Measurements from ENCODE around the gene PSG2.
"Not testable (repeated sequence)": the region's sequence is repeated elsewhere in the genome, so short reads cannot be mapped to it uniquely, and the experiment has no call there.

Gene PSG2

DNA sequence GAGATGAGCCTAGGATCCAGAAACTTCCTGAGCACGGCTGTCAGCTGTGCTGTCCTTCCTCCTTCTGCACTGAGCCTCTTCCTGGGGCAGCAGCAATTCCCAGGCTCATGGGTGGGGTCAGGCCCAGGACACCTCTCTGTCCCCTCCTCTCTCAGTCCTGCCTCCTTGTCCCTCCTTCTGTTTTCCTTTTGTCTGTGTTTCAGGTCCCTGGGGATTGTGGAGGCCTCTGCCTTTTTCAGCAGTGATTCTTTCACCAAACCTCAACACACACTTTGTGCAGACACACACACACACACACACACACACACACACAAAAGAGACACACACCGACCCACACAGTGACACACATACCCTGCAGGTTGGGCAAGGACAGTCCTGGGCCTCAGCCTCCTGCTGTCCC lies at the start of gene PSG2:
TSS of gene PSG2 (minus strand) at position 101 of the 400 bp plus-strand sequence. CDS start 132 bp downstream, outside the sequence.
- not testable (repeated sequence) for H3K27me3 ChIP-seq (ENCODE audit: low read depth, low read length); H3K36me3 ChIP-seq (ENCODE audit: control insufficient read depth in 1 of 2, insufficient read depth in 2 of 2, low read length in 2 of 2); H3K9me3 ChIP-seq (ENCODE audit: control insufficient read depth in 1 of 2, low read length in 2 of 2); H3K4me1 ChIP-seq (ENCODE audit: control insufficient read depth in 1 of 2, insufficient read depth in 2 of 2, low read length in 2 of 2); H3K27ac ChIP-seq (ENCODE audit: low read length); H3K4me3 ChIP-seq (ENCODE audit: low read depth in 1 of 2, low read length in 2 of 2)

- not testable (repeated sequence) for H3K36me3 ChIP-seq (ENCODE audit: control insufficient read depth in 1 of 2, insufficient read depth in 2 of 2, low read length in 2 of 2); H3K4me3 ChIP-seq (ENCODE audit: low read depth in 1 of 2, low read length in 2 of 2); H3K27me3 ChIP-seq (ENCODE audit: low read depth, low read length); H3K27ac ChIP-seq (ENCODE audit: low read length); H3K4me1 ChIP-seq (ENCODE audit: control insufficient read depth in 1 of 2, insufficient read depth in 2 of 2, low read length in 2 of 2); H3K9me3 ChIP-seq (ENCODE audit: control insufficient read depth in 1 of 2, low read length in 2 of 2)
Measured at GRCh38 chr19:43131281-43131842, 48.9 kb upstream of the PSG2 start.

- not testable (repeated sequence) for H3K4me3 ChIP-seq (ENCODE audit: low read depth in 1 of 2, low read length in 2 of 2); H3K27ac ChIP-seq (ENCODE audit: low read length); H3K36me3 ChIP-seq (ENCODE audit: control insufficient read depth in 1 of 2, insufficient read depth in 2 of 2, low read length in 2 of 2); H3K9me3 ChIP-seq (ENCODE audit: control insufficient read depth in 1 of 2, low read length in 2 of 2); H3K27me3 ChIP-seq (ENCODE audit: low read depth, low read length); H3K4me1 ChIP-seq (ENCODE audit: control insufficient read depth in 1 of 2, insufficient read depth in 2 of 2, low read length in 2 of 2)
Measured at GRCh38 chr19:43129197-43129596, 46.7 kb upstream of the PSG2 start.

GRCh38 chr19:43127336-43127735 lies 44.8 kb upstream of the PSG2 start:
- not testable (repeated sequence) for H3K4me3 ChIP-seq (ENCODE audit: low read depth in 1 of 2, low read length in 2 of 2); H3K27me3 ChIP-seq (ENCODE audit: low read depth, low read length); H3K36me3 ChIP-seq (ENCODE audit: control insufficient read depth in 1 of 2, insufficient read depth in 2 of 2, low read length in 2 of 2); H3K9me3 ChIP-seq (ENCODE audit: control insufficient read depth in 1 of 2, low read length in 2 of 2); H3K27ac ChIP-seq (ENCODE audit: low read length); H3K4me1 ChIP-seq (ENCODE audit: control insufficient read depth in 1 of 2, insufficient read depth in 2 of 2, low read length in 2 of 2)

DNA sequence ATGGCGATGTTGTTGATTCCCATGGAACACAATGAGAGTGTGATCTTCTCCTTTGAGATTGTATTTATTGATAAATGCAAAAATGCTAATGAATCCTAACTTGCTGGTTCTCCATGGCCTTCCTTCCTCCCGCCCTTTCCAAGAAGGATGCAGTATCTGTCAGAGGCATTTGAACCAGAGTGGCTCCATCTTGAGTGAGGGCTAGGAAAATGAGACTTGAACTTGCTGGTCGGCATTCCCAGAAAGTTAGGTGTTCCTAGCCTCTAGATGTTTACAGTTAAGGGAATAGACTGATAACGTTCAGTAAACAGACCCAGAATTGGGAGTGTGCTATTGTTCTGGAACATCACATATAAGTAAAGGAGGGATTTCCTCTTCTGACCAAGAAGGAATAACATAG lies 44.2 kb upstream of the PSG2 start:
- Histone ChIP-seq H3K27me3 (ENCODE audit: low read depth, low read length) (no peaks in the 10 kb centered on the region), H3K27ac (ENCODE audit: low read length) (no peak overlapping the region), H3K4me3 (ENCODE audit: low read depth in 1 of 2, low read length in 2 of 2) (no peak overlapping the region), H3K36me3 (ENCODE audit: control insufficient read depth in 1 of 2, insufficient read depth in 2 of 2, low read length in 2 of 2) (no peaks in the 10 kb centered on the region), H3K9me3 (ENCODE audit: control insufficient read depth in 1 of 2, low read length in 2 of 2) (no peaks in the 10 kb centered on the region), H3K4me1 (ENCODE audit: control insufficient read depth in 1 of 2, insufficient read depth in 2 of 2, low read length in 2 of 2) (no peaks in the 10 kb centered on the region)

DNA sequence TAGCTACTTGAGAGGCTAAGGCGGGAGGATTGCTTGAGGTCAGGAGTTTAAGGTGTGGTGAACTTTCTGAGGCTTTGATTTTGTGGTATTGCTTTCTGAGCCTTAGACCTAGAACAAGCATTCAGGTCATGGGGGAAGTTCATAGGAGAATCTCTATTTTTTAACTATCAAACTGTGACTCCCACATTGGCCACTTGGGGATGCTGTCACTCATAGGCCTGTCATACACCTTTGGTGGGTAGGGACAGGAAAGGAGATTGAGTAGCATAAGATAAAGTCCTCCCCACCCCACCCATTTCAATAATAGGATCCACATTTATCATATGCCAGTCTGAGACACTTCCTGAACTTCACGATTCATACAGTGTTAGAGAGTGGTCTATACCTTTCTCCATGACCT lies 41.9 kb upstream of the PSG2 start:
- Histone ChIP-seq H3K27me3 (ENCODE audit: low read depth, low read length) (no peaks in the 10 kb centered on the region), H3K4me3 (ENCODE audit: low read depth in 1 of 2, low read length in 2 of 2) (no peak overlapping the region), H3K27ac (ENCODE audit: low read length) (no peak overlapping the region), H3K9me3 (ENCODE audit: control insufficient read depth in 1 of 2, low read length in 2 of 2) (no peaks in the 10 kb centered on the region), H3K36me3 (ENCODE audit: control insufficient read depth in 1 of 2, insufficient read depth in 2 of 2, low read length in 2 of 2) (no peaks in the 10 kb centered on the region), H3K4me1 (ENCODE audit: control insufficient read depth in 1 of 2, insufficient read depth in 2 of 2, low read length in 2 of 2) (no peaks in the 10 kb centered on the region)

GRCh38 chr19:43120433-43121026 lies 38.0 kb upstream of the PSG2 start:
- not testable (repeated sequence) for H3K27me3 ChIP-seq (ENCODE audit: low read depth, low read length); H3K9me3 ChIP-seq (ENCODE audit: control insufficient read depth in 1 of 2, low read length in 2 of 2); H3K4me3 ChIP-seq (ENCODE audit: low read depth in 1 of 2, low read length in 2 of 2); H3K4me1 ChIP-seq (ENCODE audit: control insufficient read depth in 1 of 2, insufficient read depth in 2 of 2, low read length in 2 of 2); H3K36me3 ChIP-seq (ENCODE audit: control insufficient read depth in 1 of 2, insufficient read depth in 2 of 2, low read length in 2 of 2); H3K27ac ChIP-seq (ENCODE audit: low read length)

GRCh38 chr19:43119526-43119925 lies 37.0 kb upstream of the PSG2 start:
- H3K9me3 ChIP-seq (ENCODE audit: control insufficient read depth in 1 of 2, low read length in 2 of 2); H3K4me3 ChIP-seq (ENCODE audit: low read depth in 1 of 2, low read length in 2 of 2); H3K27me3 ChIP-seq (ENCODE audit: low read depth, low read length); H3K4me1 ChIP-seq (ENCODE audit: control insufficient read depth in 1 of 2, insufficient read depth in 2 of 2, low read length in 2 of 2); H3K36me3 ChIP-seq (ENCODE audit: control insufficient read depth in 1 of 2, insufficient read depth in 2 of 2, low read length in 2 of 2); H3K27ac ChIP-seq (ENCODE audit: low read length): not testable (repeated sequence)

- H3K9me3 ChIP-seq (ENCODE audit: control insufficient read depth in 1 of 2, low read length in 2 of 2); H3K36me3 ChIP-seq (ENCODE audit: control insufficient read depth in 1 of 2, insufficient read depth in 2 of 2, low read length in 2 of 2); H3K4me3 ChIP-seq (ENCODE audit: low read depth in 1 of 2, low read length in 2 of 2); H3K4me1 ChIP-seq (ENCODE audit: control insufficient read depth in 1 of 2, insufficient read depth in 2 of 2, low read length in 2 of 2); H3K27me3 ChIP-seq (ENCODE audit: low read depth, low read length); H3K27ac ChIP-seq (ENCODE audit: low read length): not testable (repeated sequence)
Measured at GRCh38 chr19:43116421-43116820, 33.9 kb upstream of the PSG2 start.

GRCh38 chr19:43115548-43115947 lies 33.0 kb upstream of the PSG2 start:
- H3K4me3 ChIP-seq (ENCODE audit: low read depth in 1 of 2, low read length in 2 of 2); H3K27ac ChIP-seq (ENCODE audit: low read length); H3K27me3 ChIP-seq (ENCODE audit: low read depth, low read length); H3K36me3 ChIP-seq (ENCODE audit: control insufficient read depth in 1 of 2, insufficient read depth in 2 of 2, low read length in 2 of 2); H3K9me3 ChIP-seq (ENCODE audit: control insufficient read depth in 1 of 2, low read length in 2 of 2); H3K4me1 ChIP-seq (ENCODE audit: control insufficient read depth in 1 of 2, insufficient read depth in 2 of 2, low read length in 2 of 2): not testable (repeated sequence)

- H3K27me3 ChIP-seq (ENCODE audit: low read depth, low read length); H3K27ac ChIP-seq (ENCODE audit: low read length); H3K4me1 ChIP-seq (ENCODE audit: control insufficient read depth in 1 of 2, insufficient read depth in 2 of 2, low read length in 2 of 2); H3K9me3 ChIP-seq (ENCODE audit: control insufficient read depth in 1 of 2, low read length in 2 of 2); H3K4me3 ChIP-seq (ENCODE audit: low read depth in 1 of 2, low read length in 2 of 2); H3K36me3 ChIP-seq (ENCODE audit: control insufficient read depth in 1 of 2, insufficient read depth in 2 of 2, low read length in 2 of 2): not testable (repeated sequence)
Measured at GRCh38 chr19:43115064-43115463, 32.6 kb upstream of the PSG2 start.

- not testable (repeated sequence) for H3K9me3 ChIP-seq (ENCODE audit: control insufficient read depth in 1 of 2, low read length in 2 of 2); H3K36me3 ChIP-seq (ENCODE audit: control insufficient read depth in 1 of 2, insufficient read depth in 2 of 2, low read length in 2 of 2); H3K27me3 ChIP-seq (ENCODE audit: low read depth, low read length); H3K4me3 ChIP-seq (ENCODE audit: low read depth in 1 of 2, low read length in 2 of 2); H3K4me1 ChIP-seq (ENCODE audit: control insufficient read depth in 1 of 2, insufficient read depth in 2 of 2, low read length in 2 of 2); H3K27ac ChIP-seq (ENCODE audit: low read length)
Measured at GRCh38 chr19:43114626-43115025, 32.1 kb upstream of the PSG2 start.
